HepG2 (cell line): Measurements from ENCODE around the gene TEKT5. TPM values are rescaled to one million over a fixed set of nuclear protein-coding genes. Genes with fewer than 3 reads are reported as not detected.

Experiments
- AGO1 ChIP-seq: fragments of 200-400 bp; formaldehyde crosslinking; IDR thresholded peaks from 2 replicates; pipeline ENCODE4 v1.6.1; 2017; ENCODE audit warnings: mild to moderate bottlenecking, low read depth, low read length, moderate library complexity; ENCODE audit not compliant: poor library complexity, severe bottlenecking
- CCAR2 ChIP-seq: fragments of 200-400 bp; formaldehyde crosslinking; optimal IDR thresholded peaks from 2 replicates; pipeline ENCODE3; 2018; ENCODE audit warnings: low read depth, mild to moderate bottlenecking, low read length, moderate library complexity
- EED ChIP-seq: sonication (generic); formaldehyde crosslinking; IDR thresholded peaks from 2 replicates; pipeline ENCODE4 v1.5.0; 2020; ENCODE audit warnings: mild to moderate bottlenecking, missing genetic modification reagents
- GFI1 ChIP-seq: sonication (generic); formaldehyde crosslinking; IDR thresholded peaks from 2 replicates; pipeline ENCODE4 v1.5.0; 2020; ENCODE audit warnings: missing genetic modification reagents, mild to moderate bottlenecking, borderline replicate concordance
- KDM1A ChIP-seq: IDR thresholded peaks from 2 replicates; pipeline ENCODE4 v1.6.1; 2016; ENCODE audit warnings: missing compliant biosample characterization
- KLF6 ChIP-seq: IDR thresholded peaks from 2 replicates; pipeline ENCODE4 v1.8.0; 2016; ENCODE audit warnings: missing biosample characterization, missing genetic modification reagents
- MEF2D ChIP-seq: sonication (generic); formaldehyde crosslinking; IDR thresholded peaks from 2 replicates; pipeline ENCODE4 v1.5.1; 2020; ENCODE audit warnings: mild to moderate bottlenecking, missing genetic modification reagents
- NFKB2 ChIP-seq: sonication (generic); formaldehyde crosslinking; IDR thresholded peaks from 2 replicates; pipeline ENCODE4 v1.4.0; 2020; ENCODE audit warnings: missing genetic modification reagents, borderline replicate concordance
- PHF20 ChIP-seq: sonication (generic); formaldehyde crosslinking; IDR thresholded peaks from 2 replicates; pipeline ENCODE4 v1.5.0; 2020; ENCODE audit warnings: mild to moderate bottlenecking, missing genetic modification reagents
- PPARG ChIP-seq: conservative IDR thresholded peaks from 2 replicates; pipeline ENCODE4 v1.6.1; 2016; ENCODE audit warnings: missing biosample characterization, missing genetic modification reagents
- RXRA ChIP-seq: sonication (generic); formaldehyde crosslinking; IDR thresholded peaks from 2 replicates; pipeline ENCODE4 v1.5.1; 2020; ENCODE audit warnings: missing genetic modification reagents
- SMAD9 ChIP-seq: sonication (generic); formaldehyde crosslinking; IDR thresholded peaks from 2 replicates; pipeline ENCODE4 v1.5.1; 2020; ENCODE audit warnings: mild to moderate bottlenecking, missing genetic modification reagents
- SYNCRIP ChIP-seq: fragments of 200-400 bp; formaldehyde crosslinking; IDR thresholded peaks from 2 replicates; pipeline ENCODE4 v1.6.1; 2018; ENCODE audit warnings: mild to moderate bottlenecking, low read depth, low read length; ENCODE audit not compliant: insufficient read depth
- TBL1XR1 ChIP-seq: fragments of 150-350 bp; IDR thresholded peaks from 2 replicates; pipeline ENCODE4 v1.6.1; 2014; ENCODE audit warnings: borderline replicate concordance, low read length; ENCODE audit not compliant: partially characterized antibody
- ZNF143 ChIP-seq: sonication (generic); formaldehyde crosslinking; IDR thresholded peaks from 2 replicates; pipeline ENCODE4 v1.4.0; 2020; ENCODE audit warnings: missing genetic modification reagents
- ZNF225 ChIP-seq: sonication (generic); formaldehyde crosslinking; IDR thresholded peaks from 2 replicates; pipeline ENCODE4 v1.4.0; 2020; ENCODE audit warnings: mild to moderate bottlenecking, missing genetic modification reagents
- ZNF274 ChIP-seq: sonication (generic); formaldehyde crosslinking; IDR thresholded peaks from 2 replicates; pipeline ENCODE4 v1.5.1; 2020; ENCODE audit warnings: mild to moderate bottlenecking, missing genetic modification reagents
- ZNF44 ChIP-seq: sonication (generic); formaldehyde crosslinking; IDR thresholded peaks from 2 replicates; pipeline ENCODE4 v1.5.1; 2020; ENCODE audit warnings: mild to moderate bottlenecking, missing genetic modification reagents
- ZNF546 ChIP-seq: sonication (generic); formaldehyde crosslinking; conservative IDR thresholded peaks from 2 replicates; pipeline ENCODE4 v1.8.1; 2023; ENCODE audit warnings: mild to moderate bottlenecking, missing genetic modification reagents
- ZNF605 ChIP-seq: sonication (generic); formaldehyde crosslinking; IDR thresholded peaks from 2 replicates; pipeline ENCODE4 v1.8.0; 2022; ENCODE audit warnings: mild to moderate bottlenecking, missing genetic modification reagents
- ZNF713 ChIP-seq: sonication (generic); formaldehyde crosslinking; IDR thresholded peaks from 2 replicates; pipeline ENCODE4 v1.4.0; 2020; ENCODE audit warnings: mild to moderate bottlenecking, missing genetic modification reagents
- polyA plus RNA-seq, 8 experiments: library from polyadenylated mRNA; depleted of rRNA in 3 of 8; stranded (reverse) in 7 of 8; unstranded in 1 of 8; fragments of >200 nt; fragmentation: Illumina TruSeq in 4 of 8; extraction: Trizol in 4 of 8; gene quantifications; 2 replicates each; pipeline versions ENCODE4 v1.2.1 to v1.2.3, GENCODE V29; 2011 to 2016; ENCODE audit warnings: low read depth in 4 of 8, missing spikeins in 1 of 8, mixed read lengths in 1 of 8; ENCODE audit not compliant: insufficient read depth in 1 of 8
- total RNA-seq, 5 experiments: library from RNA; depleted of rRNA; stranded (reverse); fragments of >200 nt; fragmentation: Illumina TruSeq; extraction: Trizol; gene quantifications; 2 replicates each; pipeline ENCODE4 v1.2.3, GENCODE V29; 2016; ENCODE audit warnings: low read depth in 1 of 5
- TF ChIP-seq, protein P1 (sequence below): sonication (generic); formaldehyde crosslinking; IDR thresholded peaks from 2 replicates; pipeline ENCODE4 v1.4.0; 2020; ENCODE audit warnings: missing genetic modification reagents
- TF ChIP-seq, protein P2 (sequence below): sonication (generic); formaldehyde crosslinking; IDR thresholded peaks from 2 replicates; pipeline ENCODE4 v1.8.1; 2023; ENCODE audit warnings: mild to moderate bottlenecking, missing genetic modification reagents
- TF ChIP-seq, protein P3 (sequence below): sonication (generic); formaldehyde crosslinking; conservative IDR thresholded peaks from 2 replicates; pipeline ENCODE4 v1.4.0; 2020; ENCODE audit warnings: missing genetic modification reagents
- TF ChIP-seq, protein P4 (sequence below): sonication (generic); formaldehyde crosslinking; IDR thresholded peaks from 2 replicates; pipeline ENCODE4 v1.4.0; 2020; ENCODE audit warnings: missing genetic modification reagents, low read depth, mild to moderate bottlenecking, borderline replicate concordance
- TF ChIP-seq, protein P5 (sequence below): sonication (generic); formaldehyde crosslinking; IDR thresholded peaks from 2 replicates; pipeline ENCODE4 v1.4.0; 2020; ENCODE audit warnings: missing genetic modification reagents

The TEKT5 gene
- total and polyA plus RNA-seq, 2 of the 13 experiments (the other 11 are each of a cell fraction or from before 2014, with no cell fraction given): 0.16 TPM; not detected in 1

DNA sequence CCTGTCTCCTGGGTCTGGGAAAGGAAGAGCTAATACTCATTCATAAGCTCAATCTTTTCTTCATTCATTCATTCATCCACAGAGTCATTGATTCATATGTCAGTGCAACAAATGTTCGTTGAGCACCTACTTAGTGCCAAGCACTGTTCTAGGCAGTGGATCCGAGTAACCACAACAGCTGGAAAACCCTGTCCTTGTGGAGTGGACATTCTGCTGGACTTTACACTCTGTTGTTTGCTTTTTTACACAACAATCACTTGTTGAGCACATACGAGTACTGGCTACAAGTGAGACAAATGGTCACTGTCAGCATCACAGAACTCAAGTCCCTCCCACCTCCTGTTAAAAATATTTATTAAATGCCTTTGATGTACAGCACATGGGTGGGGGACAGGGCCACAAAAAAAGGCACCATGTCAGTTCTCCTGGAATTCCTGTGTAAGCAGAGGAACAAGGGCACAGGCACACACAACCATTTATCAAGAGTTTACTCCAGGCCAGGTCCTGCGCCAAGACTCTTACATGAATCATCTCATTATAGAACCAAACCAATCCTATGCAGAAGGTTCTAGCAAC, 46.9 kb downstream of the TEKT5 start (continued):
- TF ChIP-seq MEF2D: peak; percentile 97; the same call in 1 of the 2 replicates
- peak; percentile 100 for TF ChIP-seq KDM1A
- no peak for TF ChIP-seq ZNF225 (CRISPR knock-in tag)
- TF ChIP-seq TBL1XR1: peak; percentile 87
- no peak for TF ChIP-seq ZNF713 (CRISPR knock-in tag)
- peak; percentile 78; the same call in 1 of the 2 replicates for TF ChIP-seq ZNF274 (CRISPR knock-in tag)
- TF ChIP-seq, protein P1, sequence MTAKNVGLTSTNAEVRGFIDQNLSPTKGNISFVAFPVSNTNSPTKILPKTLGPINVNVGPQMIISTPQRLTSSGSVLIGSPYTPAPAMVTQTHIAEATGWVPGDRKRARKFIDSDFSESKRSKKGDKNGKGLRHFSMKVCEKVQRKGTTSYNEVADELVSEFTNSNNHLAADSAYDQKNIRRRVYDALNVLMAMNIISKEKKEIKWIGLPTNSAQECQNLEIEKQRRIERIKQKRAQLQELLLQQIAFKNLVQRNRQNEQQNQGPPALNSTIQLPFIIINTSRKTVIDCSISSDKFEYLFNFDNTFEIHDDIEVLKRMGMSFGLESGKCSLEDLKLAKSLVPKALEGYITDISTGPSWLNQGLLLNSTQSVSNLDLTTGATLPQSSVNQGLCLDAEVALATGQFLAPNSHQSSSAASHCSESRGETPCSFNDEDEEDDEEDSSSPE (CRISPR knock-in tag): 0 out of 2 replicates have a peak, but pooled peaks have one; percentile 24
- peak; percentile 40; the same call in 1 of the 2 replicates for TF ChIP-seq PHF20 (CRISPR knock-in tag)
- TF ChIP-seq, protein P2, sequence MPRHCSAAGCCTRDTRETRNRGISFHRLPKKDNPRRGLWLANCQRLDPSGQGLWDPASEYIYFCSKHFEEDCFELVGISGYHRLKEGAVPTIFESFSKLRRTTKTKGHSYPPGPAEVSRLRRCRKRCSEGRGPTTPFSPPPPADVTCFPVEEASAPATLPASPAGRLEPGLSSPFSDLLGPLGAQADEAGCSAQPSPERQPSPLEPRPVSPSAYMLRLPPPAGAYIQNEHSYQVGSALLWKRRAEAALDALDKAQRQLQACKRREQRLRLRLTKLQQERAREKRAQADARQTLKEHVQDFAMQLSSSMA (CRISPR knock-in tag): peak; percentile 95
- no peak for TF ChIP-seq AGO1
- TF ChIP-seq, protein P3, sequence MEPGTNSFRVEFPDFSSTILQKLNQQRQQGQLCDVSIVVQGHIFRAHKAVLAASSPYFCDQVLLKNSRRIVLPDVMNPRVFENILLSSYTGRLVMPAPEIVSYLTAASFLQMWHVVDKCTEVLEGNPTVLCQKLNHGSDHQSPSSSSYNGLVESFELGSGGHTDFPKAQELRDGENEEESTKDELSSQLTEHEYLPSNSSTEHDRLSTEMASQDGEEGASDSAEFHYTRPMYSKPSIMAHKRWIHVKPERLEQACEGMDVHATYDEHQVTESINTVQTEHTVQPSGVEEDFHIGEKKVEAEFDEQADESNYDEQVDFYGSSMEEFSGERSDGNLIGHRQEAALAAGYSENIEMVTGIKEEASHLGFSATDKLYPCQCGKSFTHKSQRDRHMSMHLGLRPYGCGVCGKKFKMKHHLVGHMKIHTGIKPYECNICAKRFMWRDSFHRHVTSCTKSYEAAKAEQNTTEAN: peak; percentile 91; the same call in 1 of the 2 replicates
- TF ChIP-seq PPARG (CRISPR knock-in tag): peak; percentile 90
- peak; percentile 60 for TF ChIP-seq CCAR2
- no peak for TF ChIP-seq SMAD9
- TF ChIP-seq KLF6: peak; percentile 73; the same call in 1 of the 2 replicates
- no peak for TF ChIP-seq SYNCRIP
- TF ChIP-seq, protein P4, sequence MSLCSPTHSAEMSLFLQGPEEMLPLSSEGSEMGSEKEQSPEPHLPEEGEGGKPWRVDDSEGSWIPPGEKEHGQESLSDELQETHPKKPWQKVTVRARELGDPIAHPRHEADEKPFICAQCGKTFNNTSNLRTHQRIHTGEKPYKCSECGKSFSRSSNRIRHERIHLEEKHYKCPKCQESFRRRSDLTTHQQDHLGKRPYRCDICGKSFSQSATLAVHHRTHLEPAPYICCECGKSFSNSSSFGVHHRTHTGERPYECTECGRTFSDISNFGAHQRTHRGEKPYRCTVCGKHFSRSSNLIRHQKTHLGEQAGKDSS: peak; percentile 100
- no peak for TF ChIP-seq ZNF546 (CRISPR knock-in tag)
- TF ChIP-seq EED (CRISPR knock-in tag): no peak
- peak; percentile 91 for TF ChIP-seq ZNF605 (CRISPR knock-in tag)
- no peak for TF ChIP-seq NFKB2 (CRISPR knock-in tag)
- TF ChIP-seq GFI1 (CRISPR knock-in tag): peak; percentile 94
- TF ChIP-seq ZNF143 (CRISPR knock-in tag): no peak
- TF ChIP-seq, protein P5, sequence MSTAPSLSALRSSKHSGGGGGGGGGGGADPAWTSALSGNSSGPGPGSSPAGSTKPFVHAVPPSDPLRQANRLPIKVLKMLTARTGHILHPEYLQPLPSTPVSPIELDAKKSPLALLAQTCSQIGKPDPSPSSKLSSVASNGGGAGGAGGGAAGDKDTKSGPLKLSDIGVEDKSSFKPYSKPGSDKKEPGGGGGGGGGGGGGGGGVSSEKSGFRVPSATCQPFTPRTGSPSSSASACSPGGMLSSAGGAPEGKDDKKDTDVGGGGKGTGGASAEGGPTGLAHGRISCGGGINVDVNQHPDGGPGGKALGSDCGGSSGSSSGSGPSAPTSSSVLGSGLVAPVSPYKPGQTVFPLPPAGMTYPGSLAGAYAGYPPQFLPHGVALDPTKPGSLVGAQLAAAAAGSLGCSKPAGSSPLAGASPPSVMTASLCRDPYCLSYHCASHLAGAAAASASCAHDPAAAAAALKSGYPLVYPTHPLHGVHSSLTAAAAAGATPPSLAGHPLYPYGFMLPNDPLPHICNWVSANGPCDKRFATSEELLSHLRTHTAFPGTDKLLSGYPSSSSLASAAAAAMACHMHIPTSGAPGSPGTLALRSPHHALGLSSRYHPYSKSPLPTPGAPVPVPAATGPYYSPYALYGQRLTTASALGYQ: peak; percentile 97
- TF ChIP-seq ZNF44 (CRISPR knock-in tag): peak; percentile 70; the same call in 1 of the 2 replicates
- peak; percentile 86; the same call in 1 of the 2 replicates for TF ChIP-seq RXRA (CRISPR knock-in tag)
